ENCODE results near the gene PPM1K. TPM values are rescaled to one million over a fixed set of nuclear protein-coding genes. Genes with fewer than 3 reads are reported as not detected.
A peak's percentile ranks its signal among the peaks of the same experiment; 100 is the strongest.

PPM1K gene
- total RNA-seq, 2 experiments from 2014 or later: 65.7 to 87.7 TPM

DNA sequence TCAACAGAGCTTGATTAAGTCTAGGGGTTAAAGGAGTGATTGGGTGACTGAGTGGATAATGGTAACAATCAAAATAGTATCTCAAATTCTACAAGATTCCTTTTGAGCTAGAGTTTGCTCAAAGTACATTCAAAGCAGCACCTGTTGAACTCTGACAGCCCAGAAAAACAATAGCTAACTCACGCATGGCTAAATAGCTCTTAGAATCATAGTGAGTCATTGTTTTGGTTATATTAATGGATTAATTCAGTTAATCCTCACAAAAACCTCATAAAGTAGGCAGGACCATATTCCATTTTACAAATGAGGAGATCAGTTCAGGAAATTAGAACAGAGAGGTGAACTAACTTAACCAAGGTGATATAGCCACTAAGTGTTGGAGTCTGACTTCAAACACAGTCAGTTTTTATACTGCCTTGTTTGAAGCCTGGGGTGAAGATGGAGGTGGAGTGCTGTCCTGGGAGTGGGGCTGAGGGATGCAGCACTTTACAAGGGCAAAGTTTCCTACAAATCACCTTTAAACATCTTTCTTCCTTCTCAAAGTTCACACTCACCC is 35.9 kb upstream of the PPM1K start:
- Histone ChIP-seq H4K20me1 (ENCODE audit: insufficient read depth, low read length) (no peaks in the 10 kb centered on the region), H3K36me3 (ENCODE audit: insufficient read depth, low read length) (peaks cover 8% of the 10 kb centered on the region; the same call in 1 of the 2 replicates), H2AFZ (ENCODE audit: low read length) (peak overlapping the region; percentile 66; the same call in 1 of the 2 replicates), H3K9me3 (ENCODE audit: low read length) (peaks cover 15% of the 10 kb centered on the region; the same call in 1 of the 2 replicates), H3K79me2 (ENCODE audit: insufficient read depth, low read depth, low read length) (no peaks in the 10 kb centered on the region), H3K9me2 (ENCODE audit: insufficient read depth, low read length) (no peaks in the 10 kb centered on the region), H3K4me2 (ENCODE audit: low read length) (peak overlapping the region; percentile 77), H3K4me1 (ENCODE audit: insufficient read depth, low read length, poor library complexity, severe bottlenecking) (peaks cover 44% of the 10 kb centered on the region), H3K4me3 (ENCODE audit: low read depth, low read length, poor library complexity, severe bottlenecking) (peak overlapping the region; percentile 57), H3K27ac (ENCODE audit: low read depth, low read length, poor library complexity, severe bottlenecking) (peak overlapping the region; percentile 90)
- ChIA-PET POLR2A (interaction anchor here (0.6 to 3.9 kb wide), 15 partner anchors 14 to 274 kb away, joined by 3 to 48 read pairs (median 3); partner anchors contain the start of gene PPM1K), CTCF (ENCODE audit: unreplicated experiment) (interaction anchor here (0.7 to 1.7 kb wide), 3 partner anchors 33 to 42 kb away, joined by 3 to 5 read pairs (median 4); partner anchors contain the start of gene PPM1K)
- TF ChIP-seq, protein P1, sequence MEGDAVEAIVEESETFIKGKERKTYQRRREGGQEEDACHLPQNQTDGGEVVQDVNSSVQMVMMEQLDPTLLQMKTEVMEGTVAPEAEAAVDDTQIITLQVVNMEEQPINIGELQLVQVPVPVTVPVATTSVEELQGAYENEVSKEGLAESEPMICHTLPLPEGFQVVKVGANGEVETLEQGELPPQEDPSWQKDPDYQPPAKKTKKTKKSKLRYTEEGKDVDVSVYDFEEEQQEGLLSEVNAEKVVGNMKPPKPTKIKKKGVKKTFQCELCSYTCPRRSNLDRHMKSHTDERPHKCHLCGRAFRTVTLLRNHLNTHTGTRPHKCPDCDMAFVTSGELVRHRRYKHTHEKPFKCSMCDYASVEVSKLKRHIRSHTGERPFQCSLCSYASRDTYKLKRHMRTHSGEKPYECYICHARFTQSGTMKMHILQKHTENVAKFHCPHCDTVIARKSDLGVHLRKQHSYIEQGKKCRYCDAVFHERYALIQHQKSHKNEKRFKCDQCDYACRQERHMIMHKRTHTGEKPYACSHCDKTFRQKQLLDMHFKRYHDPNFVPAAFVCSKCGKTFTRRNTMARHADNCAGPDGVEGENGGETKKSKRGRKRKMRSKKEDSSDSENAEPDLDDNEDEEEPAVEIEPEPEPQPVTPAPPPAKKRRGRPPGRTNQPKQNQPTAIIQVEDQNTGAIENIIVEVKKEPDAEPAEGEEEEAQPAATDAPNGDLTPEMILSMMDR (conservative IDR thresholded peaks at IDR 0.05; ENCODE audit: low read length): no peak
- TF ChIP-seq EZH2phosphoT487 (IDR thresholded peaks at IDR 0.05; ENCODE audit: borderline replicate concordance, low read depth, low read length): no peak
- intact Hi-C loops (cut with micrococcal nuclease; ENCODE audit: unreplicated experiment): loop anchor here (1.0 kb wide), 1 partner anchor 37 kb away; no protein-coding TSS in a partner anchor
- DNase-seq (ENCODE audit: low spot score): peak; percentile 85
- TSS peak; percentile 90 for BruUV-seq (replicated peaks)

DNA sequence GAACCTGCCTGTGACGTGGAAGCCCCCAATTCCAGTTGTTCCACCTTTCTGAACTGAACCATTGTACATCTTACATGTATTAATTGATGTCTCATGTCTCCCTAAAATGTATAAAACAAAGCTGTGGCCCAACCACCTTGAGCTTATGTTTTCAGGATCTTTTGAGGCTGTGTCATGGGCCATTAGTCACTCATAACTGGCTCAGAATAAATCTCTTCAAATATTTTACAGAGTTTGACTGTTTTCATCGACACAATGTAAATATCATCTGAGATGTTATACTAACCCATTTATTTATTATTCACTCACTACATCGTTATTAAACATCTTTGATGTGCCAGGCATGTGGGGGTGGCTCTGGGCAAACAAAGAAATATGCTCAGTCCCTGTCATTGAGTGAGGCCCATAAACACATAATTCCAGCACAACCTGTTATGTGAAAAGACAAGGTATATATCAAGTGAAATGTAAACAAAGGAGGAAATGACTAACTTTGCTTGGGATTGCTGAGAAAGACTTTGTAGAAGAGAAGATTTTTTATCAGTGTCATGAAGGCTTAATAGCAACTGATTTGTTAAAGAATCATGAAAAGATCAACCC is 34.5 kb upstream of the PPM1K start:
- no peak overlapping the region; the same call in 1 of the 2 replicates for H2AFZ ChIP-seq (ENCODE audit: low read length)
- H3K79me2 ChIP-seq (ENCODE audit: insufficient read depth, low read depth, low read length): no peaks in the 10 kb centered on the region
- ChIA-PET POLR2A (interaction anchor here (3.2 kb wide), 1 partner anchor 14 kb away, joined by 19 read pairs; no protein-coding TSS in a partner anchor), CTCF (ENCODE audit: unreplicated experiment) (no interaction called here)
- no peaks in the 10 kb centered on the region for H4K20me1 ChIP-seq (ENCODE audit: insufficient read depth, low read length)
- TF ChIP-seq, protein P1 (conservative IDR thresholded peaks at IDR 0.05; ENCODE audit: low read length): no peak
- TF ChIP-seq EZH2phosphoT487 (IDR thresholded peaks at IDR 0.05; ENCODE audit: borderline replicate concordance, low read depth, low read length): no peak
- no peaks in the 10 kb centered on the region for H3K9me2 ChIP-seq (ENCODE audit: insufficient read depth, low read length)
- intact Hi-C loops (cut with micrococcal nuclease; ENCODE audit: unreplicated experiment): no loop called here
- peak overlapping the region; percentile 77 for H3K4me2 ChIP-seq (ENCODE audit: low read length)
- H3K4me3 ChIP-seq (ENCODE audit: low read depth, low read length, poor library complexity, severe bottlenecking): no peak overlapping the region
- H3K36me3 ChIP-seq (ENCODE audit: insufficient read depth, low read length): peaks cover 8% of the 10 kb centered on the region; the same call in 1 of the 2 replicates
- BruUV-seq (replicated peaks): no TSS peak
- peak overlapping the region; percentile 90 for H3K27ac ChIP-seq (ENCODE audit: low read depth, low read length, poor library complexity, severe bottlenecking)
- peaks cover 15% of the 10 kb centered on the region; the same call in 1 of the 2 replicates for H3K9me3 ChIP-seq (ENCODE audit: low read length)
- no peak for DNase-seq (ENCODE audit: low spot score)
- peaks cover 42% of the 10 kb centered on the region for H3K4me1 ChIP-seq (ENCODE audit: insufficient read depth, low read length, poor library complexity, severe bottlenecking)
